GM19455 (cell line): Measurements from ENCODE around the gene MYO1E.

Experiments used
- ATAC-seq: cut with Tn5 transposase; IDR thresholded peaks from one replicate; pipeline ENCODE4 v1.9.1; 2021; ENCODE audit not compliant: unreplicated experiment

Gene MYO1E

GRCh38 chr15:59203008-59203407 lies 169.7 kb downstream of the MYO1E start:
- ATAC-seq = no peak

DNA sequence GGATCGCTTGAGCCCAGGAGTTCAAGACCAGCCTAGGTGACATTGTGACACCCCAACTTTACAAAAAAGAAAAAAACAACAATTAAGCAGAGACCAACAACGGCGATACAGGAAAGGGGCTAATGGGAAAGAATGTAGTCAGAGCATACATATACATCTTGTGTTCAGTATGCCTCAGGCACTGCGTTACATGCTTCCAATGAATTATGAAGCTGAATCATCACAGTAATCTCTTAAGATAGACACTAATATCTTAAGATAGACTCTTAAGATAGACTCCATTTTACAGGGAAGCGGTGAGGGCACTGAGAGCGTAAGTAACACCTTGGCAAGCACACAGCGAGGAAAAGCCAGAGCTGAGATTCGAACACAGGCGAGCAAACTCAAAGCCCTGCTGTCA lies 172.1 kb downstream of the MYO1E start:
- no peak for ATAC-seq

DNA sequence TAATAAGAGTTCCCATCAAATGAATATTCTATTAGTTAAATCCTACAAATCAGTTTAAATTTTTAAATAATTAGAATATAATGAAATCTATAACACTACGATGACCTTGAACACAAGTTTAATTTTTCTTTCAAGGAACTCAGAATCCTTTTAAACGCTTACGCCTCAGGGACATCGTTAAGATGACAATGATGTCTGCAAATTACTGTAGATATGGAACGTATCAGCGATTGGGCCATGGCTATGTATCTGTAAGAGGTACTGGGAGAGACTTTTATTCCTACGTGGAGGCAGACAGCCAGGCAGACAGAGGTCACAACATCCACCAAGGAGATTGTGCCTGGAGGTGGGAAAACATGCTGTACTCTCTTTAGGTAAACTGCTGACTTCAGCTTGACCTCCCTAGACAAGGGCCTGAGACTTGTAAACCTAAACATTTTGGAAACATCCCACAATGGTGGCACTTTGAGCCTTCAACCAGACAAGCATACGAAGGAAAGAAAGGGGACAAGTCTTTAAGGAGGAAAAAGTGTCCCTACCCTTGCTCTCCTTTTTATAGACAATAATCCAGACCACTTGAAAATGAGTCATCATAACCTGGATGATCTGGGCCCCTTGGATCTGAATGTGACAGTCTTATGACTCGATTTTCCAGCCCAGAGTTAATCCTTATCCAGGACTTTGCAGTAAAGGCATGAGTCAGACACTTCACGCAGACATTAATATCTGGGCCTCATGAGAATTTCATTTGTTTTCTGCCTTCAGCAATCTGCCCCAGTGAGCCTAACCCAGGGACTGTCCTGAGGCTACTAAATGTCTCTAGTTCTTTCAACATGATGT lies 172.8 kb downstream of the MYO1E start:
- ATAC-seq = no peak

GRCh38 chr15:59197454-59197853 lies 175.2 kb downstream of the MYO1E start:
- ATAC-seq = no peak

DNA sequence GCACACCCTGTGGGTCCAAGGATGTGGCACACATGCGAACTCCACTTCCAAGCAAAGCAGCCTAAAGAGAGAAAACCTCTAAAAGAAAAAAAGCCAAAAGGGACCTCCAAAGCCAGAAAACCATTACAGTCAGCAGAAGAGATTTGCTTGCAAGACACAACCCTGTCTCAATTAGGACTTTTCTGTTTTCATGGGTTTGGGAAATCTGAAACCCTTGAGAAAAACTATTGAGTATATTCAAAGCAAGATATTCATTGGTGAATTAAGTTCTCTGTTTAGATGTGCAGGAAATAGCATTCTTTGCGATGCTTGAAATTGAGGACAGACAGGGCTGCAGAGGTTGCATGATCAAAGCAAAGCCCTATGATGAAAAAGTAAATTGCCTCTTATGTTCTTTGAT lies 176.3 kb downstream of the MYO1E start:
- ATAC-seq = no peak

GRCh38 chr15:59194639-59195325 lies 177.9 kb downstream of the MYO1E start:
- ATAC-seq = no peak

DNA sequence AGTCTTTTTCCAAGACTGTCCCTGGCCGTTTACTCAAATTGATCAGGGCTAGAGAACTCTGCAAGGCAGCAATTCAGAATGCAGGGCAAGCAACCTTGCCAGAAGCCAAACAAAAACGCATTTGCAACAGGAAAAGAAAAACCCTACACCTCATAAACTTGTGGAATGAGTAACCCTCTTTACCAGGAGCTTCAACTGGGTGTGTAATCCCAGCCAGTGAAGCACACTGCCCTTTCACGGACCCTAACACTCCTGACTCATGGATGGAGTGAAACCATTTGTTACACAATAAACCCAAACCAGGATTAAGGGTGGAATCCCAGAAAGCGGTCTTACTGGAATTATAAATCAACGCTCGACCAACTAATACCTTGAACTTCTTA lies 180.8 kb downstream of the MYO1E start:
- ATAC-seq = no peak

GRCh38 chr15:59190291-59190690 lies 182.4 kb downstream of the MYO1E start:
- no peak for ATAC-seq

- ATAC-seq = no peak
Measured at GRCh38 chr15:59189241-59189640, 183.4 kb downstream of the MYO1E start.

GRCh38 chr15:59186501-59186900 lies 186.2 kb downstream of the MYO1E start:
- no peak for ATAC-seq

GRCh38 chr15:59185725-59186124 lies 186.9 kb downstream of the MYO1E start:
- no peak for ATAC-seq

DNA sequence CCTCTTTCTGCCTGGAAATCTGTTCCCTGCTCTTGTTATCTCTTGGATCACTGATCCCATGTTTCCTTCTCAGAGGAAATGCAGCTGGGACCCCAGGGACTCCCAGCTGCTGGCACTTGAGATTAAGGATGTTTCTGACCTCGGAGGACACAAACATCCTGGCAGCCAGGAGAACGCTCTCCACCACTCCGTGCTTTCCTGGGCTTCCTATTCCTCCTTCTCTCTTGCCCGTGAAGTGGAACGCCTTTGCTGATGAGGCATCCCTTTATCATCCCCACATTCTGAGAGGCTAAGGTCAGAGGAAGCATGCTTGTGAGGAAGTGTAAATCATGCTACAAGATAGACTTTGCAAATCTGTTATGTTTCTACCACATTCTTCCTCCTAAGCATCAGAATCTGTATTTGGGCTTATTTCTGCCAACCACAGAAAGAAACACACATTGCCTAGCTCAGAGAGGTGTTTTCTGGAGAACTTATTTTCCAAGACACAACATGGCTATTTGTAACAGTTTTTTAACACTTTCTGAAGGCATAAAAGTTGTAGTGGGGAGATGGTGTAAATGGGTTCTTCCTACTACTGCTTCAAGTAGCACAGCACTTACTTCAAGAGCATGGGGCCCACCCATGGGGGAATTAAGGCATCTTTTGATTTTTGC lies 191.6 kb downstream of the MYO1E start:
- no peak for ATAC-seq

GRCh38 chr15:59179717-59180116 lies 193.0 kb downstream of the MYO1E start:
- no peak for ATAC-seq

GRCh38 chr15:59178151-59178695 lies 194.4 kb downstream of the MYO1E start:
- ATAC-seq = no peak

DNA sequence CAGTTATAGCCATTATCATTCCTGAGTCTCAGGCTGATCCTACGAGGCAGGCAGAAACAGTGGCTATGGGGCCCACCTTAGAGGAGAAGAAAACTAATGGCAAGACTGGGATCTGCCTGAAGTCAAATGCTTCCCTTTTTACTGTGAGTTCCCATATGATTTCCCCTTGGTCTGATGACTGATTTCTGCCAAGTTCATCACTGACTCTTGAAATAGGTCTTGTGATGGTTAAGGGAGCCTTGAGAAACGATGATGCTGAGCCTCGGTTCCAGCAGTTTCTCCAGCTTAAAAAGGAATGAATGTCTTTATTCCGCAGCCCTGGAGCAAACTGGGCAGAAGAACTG lies 195.4 kb downstream of the MYO1E start:
- no peak for ATAC-seq

DNA sequence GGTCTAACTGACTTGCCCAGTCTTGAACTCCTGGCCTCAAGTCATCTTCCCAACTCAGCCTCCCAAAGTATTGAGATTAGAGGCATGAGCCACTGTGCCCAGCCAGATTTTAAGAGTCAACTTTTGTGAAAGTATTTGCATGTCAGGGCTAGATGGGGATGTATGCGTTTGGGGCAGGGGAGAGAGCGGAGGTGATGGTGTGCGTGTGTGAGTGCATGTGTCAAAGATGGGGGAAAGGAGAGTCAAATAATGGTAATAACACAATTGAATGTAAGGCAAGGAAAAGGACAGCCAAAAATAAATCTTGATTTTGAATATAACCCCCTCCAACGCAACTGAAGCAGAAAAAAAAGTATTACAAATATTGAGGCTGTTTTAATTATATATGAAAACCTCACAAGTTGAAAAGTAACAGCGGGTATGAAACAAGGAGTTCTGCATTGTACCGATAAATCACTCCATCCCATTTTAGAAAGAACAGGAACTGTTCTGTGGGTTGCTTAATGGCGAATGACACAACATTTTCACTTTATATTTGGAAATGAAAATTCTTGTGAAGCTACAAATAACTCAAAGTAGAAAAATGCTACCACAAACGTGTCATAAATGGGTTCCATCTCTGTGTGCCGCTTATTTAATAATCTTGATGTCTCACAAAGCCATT lies 195.9 kb downstream of the MYO1E start:
- no peak for ATAC-seq

- ATAC-seq = no peak
Measured at GRCh38 chr15:59174835-59175831, 197.5 kb downstream of the MYO1E start.

GRCh38 chr15:59174151-59174834 lies 198.4 kb downstream of the MYO1E start:
- no peak for ATAC-seq

- no peak for ATAC-seq
Measured at GRCh38 chr15:59173194-59173593, 199.5 kb downstream of the MYO1E start.
